ENCODE measurements around the gene SECTM1.

SECTM1 gene

GRCh38 chr17:82327289-82327688 is 6.3 kb downstream of the SECTM1 start:
- DNase-seq = no peak

- no peak for DNase-seq
Measured at GRCh38 chr17:82325286-82326180, 8.0 kb downstream of the SECTM1 start.

DNA sequence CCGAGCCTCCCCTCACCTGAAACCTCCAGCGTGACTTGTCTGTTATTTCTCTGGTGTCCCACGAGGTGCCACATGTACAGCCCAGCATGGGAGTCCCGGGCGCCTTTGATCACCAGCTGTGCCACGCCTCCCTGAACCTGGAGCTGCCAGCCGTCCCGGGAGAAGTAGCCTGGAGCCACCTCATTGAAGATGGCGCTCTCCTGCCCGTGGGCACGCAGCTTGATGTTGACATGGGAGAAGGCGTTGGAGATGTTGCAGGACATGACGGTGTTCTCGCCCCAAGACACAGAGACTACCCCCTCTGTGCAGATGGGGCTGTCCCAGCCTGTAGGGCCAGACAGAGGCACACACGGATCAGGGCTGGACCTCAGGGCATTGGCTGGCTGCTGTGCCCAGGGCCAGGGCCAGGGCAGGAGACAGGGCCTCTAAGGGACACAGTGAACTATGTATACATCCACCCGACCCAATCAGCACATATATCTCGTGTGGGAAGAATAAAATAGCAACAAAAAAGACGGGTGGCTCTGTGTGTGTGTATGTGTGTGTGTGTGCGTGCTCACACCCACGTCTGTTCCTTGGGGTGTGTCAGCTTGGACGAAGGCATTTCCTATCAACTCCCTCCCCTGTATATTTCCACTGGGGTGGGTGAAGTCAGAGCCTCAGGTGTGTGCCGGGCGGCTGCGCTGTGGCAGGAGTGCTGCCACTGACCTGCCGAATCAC is 8.8 kb downstream of the SECTM1 start:
- no peak for DNase-seq

DNA sequence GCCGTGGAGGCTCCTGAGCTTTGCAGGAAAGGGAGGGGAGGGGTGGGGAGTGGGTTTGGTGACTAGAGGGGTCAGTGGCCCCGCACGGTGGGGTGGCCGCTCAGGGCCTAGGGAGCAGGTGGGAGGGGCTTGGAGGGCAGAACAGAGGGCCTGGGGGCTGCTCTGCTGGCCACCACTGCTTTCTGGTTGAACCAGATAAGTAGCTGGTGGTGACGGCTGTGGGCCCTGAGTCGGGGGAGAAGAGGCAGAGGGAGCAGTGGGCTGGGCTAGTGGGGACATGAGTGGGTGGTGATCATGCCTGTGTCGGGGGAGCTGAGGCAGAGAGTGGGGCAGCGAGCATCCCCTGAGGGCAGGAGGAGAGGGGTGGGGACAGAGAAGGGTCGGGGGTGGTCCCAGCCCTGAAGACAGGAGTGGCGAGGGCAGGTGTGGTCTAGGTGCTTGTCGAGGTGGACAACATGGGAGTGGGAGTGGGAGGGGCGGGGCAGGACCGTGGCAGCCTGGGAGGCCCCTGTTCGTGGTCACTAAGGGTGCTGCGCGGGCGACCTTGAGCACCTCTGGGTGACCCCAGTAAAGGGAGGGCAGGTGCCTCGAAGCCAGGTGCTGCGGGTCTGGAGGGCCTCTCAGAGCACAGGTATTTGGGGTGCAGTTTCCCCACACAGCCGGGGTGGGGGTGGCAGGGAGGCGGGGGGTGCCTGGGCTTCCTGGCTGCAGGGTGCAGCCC is 9.9 kb downstream of the SECTM1 start:
- no peak for DNase-seq

DNA sequence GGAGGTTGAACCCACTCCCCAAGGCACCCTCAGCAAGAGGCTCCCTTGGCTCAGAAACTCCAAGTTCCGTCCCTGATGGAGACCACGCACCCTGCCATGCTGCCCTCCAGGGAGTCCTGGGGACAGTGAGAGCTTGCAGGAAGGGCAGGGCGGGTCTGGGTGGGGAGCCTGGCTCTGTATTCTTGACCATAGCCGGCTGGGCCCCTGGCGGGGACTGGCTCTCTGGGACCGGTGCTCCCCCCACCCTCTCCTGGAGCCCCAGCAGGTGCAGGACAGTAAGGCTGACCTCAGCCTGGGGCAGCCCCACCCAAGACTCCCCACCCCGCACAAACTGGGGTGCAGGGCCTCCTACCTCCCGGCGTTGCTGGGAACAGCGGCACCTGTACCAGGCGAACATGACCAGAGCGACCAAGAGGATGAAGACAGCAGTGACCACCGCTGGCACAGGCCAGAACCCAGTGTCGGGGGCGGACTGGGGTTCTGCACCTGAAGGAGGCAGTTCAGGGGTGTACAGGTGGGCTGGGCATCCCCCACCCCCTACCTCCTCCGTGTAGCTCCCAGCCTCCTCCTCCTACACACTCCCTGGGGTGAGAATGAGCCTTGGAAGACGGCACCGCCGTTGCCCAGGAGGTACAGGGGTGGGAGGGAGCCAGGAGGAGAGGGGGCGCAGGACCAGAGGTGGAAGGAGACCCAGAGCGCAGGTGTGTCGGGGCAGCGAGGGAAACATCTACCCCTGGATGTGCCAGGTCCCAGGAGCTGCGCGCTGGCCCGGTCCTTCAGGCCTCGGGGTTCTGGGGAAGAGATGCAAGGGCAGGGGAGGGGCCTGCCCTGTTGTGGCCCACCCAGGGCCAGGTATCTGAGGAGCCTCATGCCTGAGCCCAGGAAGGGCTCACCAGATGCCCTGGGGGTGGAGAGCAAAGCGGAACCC is 10.8 kb downstream of the SECTM1 start:
- no peak for DNase-seq

GRCh38 chr17:82321947-82322466 is 11.6 kb downstream of the SECTM1 start:
- no peak for DNase-seq

DNA sequence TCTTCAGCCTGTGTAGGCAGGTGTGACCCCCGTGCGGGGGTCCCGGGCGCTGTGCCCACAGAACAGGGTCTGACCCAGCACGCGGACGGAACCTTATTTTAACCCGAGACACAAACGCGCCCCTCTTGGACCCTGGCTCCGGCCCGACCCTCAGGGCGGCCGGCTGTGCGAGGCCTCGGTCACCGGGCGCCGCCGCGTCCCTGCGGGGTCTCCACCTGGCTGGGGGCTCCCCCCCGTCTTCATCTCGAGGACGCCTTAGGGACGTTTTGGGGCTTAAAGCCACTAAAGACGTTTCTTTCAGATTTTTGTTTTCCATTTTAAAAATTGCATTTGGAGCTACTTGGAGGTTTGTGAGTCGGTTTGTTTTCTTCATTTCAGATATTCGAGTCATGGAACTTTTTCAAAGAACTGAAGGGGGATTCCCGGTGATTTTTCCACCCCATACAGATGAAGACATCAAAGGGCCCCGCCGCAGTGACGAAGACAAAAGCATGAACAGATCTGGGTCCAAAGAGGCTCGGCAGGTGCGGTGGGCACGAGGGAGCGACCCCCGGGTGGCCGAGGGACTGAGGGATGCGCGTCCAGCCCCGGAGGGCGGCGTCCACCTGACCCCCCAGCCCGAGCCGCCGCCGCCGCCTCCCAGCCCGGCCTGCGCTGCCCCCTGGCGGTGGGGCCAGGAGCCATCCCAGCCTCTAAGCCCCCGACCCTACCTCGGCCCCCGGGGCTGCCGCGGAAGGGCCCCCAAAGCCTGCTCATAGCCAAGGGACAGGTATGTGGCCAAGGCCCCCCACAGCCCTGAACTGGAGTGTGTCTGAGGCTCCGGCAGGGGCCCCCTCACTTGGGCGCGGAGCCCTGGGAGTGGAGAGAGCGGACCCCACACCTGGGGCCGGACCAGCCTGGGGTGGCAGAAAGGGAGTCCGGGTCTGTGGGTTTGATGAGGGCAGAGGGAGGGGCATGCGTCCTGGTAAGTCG is 12.3 kb downstream of the SECTM1 start:
- no peak for DNase-seq

- no peak for DNase-seq
Measured at GRCh38 chr17:82320140-82320840, 13.3 kb downstream of the SECTM1 start.

GRCh38 chr17:82319619-82320062 is 13.9 kb downstream of the SECTM1 start:
- no peak for DNase-seq

GRCh38 chr17:82318772-82319606 is 14.6 kb downstream of the SECTM1 start:
- no peak for DNase-seq

DNA sequence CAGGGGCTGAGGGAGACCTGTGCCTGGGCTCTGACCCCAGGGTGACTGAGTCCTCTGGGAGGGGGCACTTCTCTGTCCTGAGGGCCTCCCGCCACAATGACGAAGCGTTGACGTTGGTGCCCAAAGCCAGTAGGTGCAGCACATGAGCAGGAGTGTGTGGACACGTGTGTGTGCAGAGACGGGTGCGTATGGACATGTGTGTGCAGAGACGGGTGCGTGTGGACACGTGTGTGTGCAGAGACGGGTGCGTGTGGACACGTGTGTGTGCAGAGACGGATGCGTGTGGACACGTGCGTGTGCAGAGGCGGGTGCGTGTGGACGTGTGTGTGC is 15.4 kb downstream of the SECTM1 start:
- no peak for DNase-seq

DNA sequence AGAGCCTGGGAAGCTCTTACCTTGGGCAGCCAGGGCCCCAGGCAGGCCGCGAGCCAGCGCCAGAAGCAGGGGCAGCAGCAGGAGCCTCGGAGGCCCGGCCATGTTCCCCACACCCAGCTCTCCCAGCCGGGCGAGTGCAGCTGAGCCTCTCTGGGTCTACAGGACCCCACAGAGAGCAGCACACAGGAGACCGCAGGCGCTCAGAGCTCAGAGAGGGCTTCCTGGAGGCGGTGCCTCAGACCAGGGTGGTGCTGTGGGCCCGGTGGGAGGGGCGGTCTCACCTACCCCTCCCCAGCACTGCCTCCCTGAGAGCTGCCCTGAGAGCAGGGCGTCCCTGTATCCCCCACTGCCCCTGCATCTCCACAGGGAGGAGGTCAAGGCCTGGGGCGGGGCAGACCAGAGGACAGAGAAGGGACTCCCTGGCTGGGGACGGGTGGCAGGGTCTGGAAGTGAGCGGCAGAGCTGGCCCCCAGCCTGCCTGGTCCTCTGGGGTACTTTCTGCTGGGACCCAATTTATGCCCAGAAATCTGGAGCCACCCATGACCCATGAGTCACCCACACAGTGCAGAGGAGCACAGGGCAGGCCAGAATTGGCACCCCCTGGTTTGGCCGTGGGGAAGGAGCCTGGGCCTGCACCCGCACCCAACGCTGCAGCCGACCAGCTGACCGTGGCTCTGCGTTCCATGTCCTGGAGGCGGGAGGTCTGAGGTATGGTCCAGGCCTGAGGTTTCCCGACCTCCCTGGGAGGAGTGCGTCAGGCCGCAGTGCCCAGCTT is 16.0 kb downstream of the SECTM1 start, which contains the start of gene CD7:
CD7 (minus strand) TSS at position 215 of the 775 bp plus-strand sequence; CDS start at position 102, 113 bp downstream.
- DNase-seq = no peak

DNA sequence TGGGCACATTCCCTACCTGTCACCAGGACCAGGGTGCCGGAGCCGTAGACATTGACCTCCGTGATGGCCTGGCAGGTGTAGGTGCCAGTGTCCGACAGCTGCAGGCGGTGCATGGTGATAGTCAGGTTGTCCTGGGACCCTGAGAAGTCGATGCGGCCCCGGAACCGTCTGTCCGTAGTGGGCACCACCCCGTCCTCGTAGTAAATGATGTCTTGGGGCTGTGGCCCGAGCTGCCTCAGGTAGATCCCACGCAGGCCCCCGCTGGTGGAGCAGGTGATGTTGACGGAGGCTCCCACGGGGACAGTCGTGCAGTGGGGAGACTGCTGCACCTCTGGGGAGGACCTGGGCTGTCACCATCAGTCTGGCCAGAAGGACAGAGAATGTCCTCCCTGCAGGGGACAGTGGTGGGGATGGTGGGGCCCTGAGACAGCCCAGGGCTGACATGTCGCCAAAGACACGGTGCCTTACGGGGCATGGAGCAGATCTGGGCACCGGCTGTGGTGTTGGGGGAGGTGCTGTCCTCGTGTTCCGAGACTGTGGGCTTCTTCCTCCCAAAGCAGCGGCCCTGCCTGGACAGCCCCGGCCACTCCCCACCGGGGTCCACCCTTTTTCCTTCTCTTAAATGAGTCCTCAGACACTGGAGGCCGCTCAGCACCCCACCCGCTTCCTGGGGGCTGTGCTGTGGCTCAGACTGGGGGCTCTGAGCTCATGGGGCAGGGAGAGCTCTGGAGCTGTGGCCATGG is 16.7 kb downstream of the SECTM1 start:
- no peak for DNase-seq

DNA sequence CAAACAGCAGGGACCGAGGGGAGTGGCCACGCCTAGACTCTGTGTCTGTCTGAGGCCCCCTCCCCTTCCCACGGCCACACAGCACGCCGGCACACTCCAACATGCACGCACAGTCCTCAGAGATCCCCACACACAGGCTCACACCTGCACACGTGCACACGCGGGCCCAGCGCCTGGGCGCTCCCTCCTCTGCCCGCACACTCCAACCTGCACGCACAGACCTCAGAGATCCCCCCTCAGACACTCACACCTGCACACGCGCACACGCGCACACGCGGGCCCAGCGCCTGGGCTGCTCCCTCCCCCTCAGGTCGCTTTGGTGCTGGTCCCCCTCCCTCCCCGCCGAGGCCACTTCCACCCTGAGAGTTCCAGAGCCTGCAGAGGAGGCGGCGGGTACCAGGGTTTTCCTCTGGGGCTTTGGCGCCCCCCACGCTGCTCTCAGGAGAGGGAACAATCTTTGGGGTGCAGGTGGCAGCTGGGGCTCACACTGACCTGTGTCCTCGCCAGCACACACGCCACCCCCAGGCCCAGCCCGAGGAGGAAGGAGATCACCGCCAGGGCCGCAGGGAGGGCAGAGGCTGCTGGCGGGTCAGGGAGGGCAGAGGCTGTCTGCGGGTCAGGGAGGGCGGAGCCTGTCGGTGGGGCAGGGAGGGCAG is 17.7 kb downstream of the SECTM1 start:
- DNase-seq = no peak

DNA sequence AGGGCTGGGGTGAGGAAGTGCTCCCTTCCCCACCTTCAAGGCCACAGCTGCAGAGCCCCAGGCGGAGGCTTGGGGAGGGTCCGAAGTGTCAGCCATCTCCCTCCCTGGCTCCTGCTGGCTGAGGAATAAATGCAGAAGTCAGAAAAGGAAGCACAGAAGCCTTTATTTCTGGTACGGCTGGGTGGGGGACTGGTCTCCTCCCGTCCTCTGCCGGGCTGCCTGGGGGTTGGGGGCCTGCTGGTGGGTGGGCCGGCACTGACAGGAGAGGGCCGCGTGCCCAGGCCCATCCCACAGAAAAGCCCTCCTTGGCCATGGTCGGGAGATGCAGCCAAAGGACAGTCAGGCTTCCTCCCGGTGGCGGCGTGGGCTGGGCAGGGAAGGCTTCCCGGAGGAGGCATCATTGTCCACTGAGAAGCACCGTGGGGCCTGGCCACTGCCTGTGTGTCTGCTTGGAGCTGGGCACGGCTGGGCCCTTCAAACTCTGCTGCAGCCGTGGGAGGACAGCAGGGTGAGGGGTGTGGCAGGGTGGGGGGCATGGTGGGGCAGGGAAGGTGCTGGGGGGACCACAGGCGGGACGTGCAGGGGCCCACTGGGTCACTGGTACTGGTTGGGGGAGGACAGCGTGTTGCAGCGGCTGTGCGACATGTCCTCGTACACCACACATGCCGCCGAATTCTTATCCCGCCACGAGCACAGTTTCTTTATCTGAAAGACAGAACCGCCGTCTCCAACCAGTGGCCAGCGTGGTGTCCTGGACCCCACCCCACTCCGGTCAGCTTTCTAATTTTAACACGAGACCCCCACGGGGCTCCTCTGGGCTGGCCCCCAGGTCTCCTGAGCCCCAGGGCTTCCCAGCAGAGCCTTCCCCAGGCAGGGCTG is 18.6 kb downstream of the SECTM1 start:
- no peak for DNase-seq

Measured in NCI-H748 treated with DMSO at 0.1 percent for 48 hours (cell line).